Activated CD4-positive, alpha-beta memory T cell treated with anti-CD3 and anti-CD28 coated beads for 36 hours (primary cell): Measurements from ENCODE around the gene SOWAHA. TPM values are rescaled to one million over a fixed set of nuclear protein-coding genes. Genes with fewer than 3 reads are reported as not detected.
"Not testable (repeated sequence)": the region's sequence is repeated elsewhere in the genome, so short reads cannot be mapped to it uniquely, and the experiment has no call there.

Source experiments
- CTCF ChIA-PET: fragments of 350-600 bp; sonication (Branson Sonifier 250); formaldehyde crosslinking; loops from one replicate; lab custom pipeline; 2021; ENCODE audit warnings: antibody characterized with exemption, inconsistent platforms; lab: Charles Lee
- POLR2A ChIA-PET: fragments of 350-600 bp; sonication (Branson Sonifier 250); formaldehyde crosslinking; loops from one replicate; lab custom pipeline; 2021; ENCODE audit warnings: antibody characterized with exemption; lab: Charles Lee
- DNase-seq: peaks from one replicate; pipeline ENCODE4 v3.0.0-alpha.2; 2020
- H3K27ac Mint-ChIP-seq: one replicate; pipeline ENCODE4 v1.8.0; 2021; ENCODE audit warnings: mixed read lengths
- H3K27me3 Mint-ChIP-seq: one replicate; pipeline ENCODE4 v1.8.0; 2021; ENCODE audit warnings: mixed read lengths
- H3K36me3 Mint-ChIP-seq: one replicate; pipeline ENCODE4 v1.8.0; 2021; ENCODE audit warnings: mixed read lengths
- H3K4me1 Mint-ChIP-seq: one replicate; pipeline ENCODE4 v1.8.0; 2021; ENCODE audit warnings: low read depth, mixed read lengths
- H3K4me3 Mint-ChIP-seq: one replicate; pipeline ENCODE4 v1.8.0; 2021; ENCODE audit warnings: mild to moderate bottlenecking, mixed read lengths
- H3K9me3 Mint-ChIP-seq: one replicate; pipeline ENCODE4 v1.8.0; 2021; ENCODE audit warnings: mixed read lengths
- intact Hi-C: fragments of 100-400 bp; cut with micrococcal nuclease; formaldehyde crosslinking; loops from one replicate; pipeline ENCODE4 v1.15.1; 2023
- total RNA-seq, 2 experiments: library from RNA; stranded (reverse); gene quantifications; one replicate each; pipeline ENCODE4 v1.2.3, GENCODE V29; 2021

Gene SOWAHA
- total RNA-seq, 2 experiments from 2014 or later: not detected

DNA sequence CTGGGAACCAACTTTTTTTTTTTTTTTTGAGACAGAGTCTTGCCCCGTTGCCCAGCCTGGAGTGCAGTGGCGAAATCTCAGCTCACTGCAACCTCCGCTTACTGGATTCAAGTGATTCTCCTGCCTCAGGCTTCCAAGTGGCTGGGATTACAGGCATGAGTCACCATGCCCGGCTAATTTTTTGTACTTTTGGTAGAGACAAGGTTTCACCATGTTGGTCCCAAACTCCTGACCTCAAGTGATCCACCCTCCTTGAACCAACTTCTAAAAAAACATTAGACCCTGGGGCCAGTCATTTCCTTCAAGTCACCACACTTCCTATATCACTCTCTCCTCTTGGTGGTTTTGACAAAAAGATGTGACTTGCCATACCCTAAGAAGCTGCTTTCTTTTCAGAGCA, 28.2 kb downstream of the SOWAHA start:
- Mint-ChIP-seq H3K27me3 (no peaks in the 10 kb centered on the region), H3K27ac (peak overlapping the region; percentile 18), H3K9me3 (no peaks in the 10 kb centered on the region), H3K36me3 (no peaks in the 10 kb centered on the region), H3K4me3 (no peak overlapping the region), H3K4me1 (no peaks in the 10 kb centered on the region)
- ChIA-PET POLR2A (no interaction called here), CTCF (interaction anchor here (1.1 kb wide), 2 partner anchors 12 to 21 kb away, joined by 4 read pairs; no protein-coding TSS in a partner anchor)
- no peak for DNase-seq
- intact Hi-C loops: no loop called here

GRCh38 chr5:132848270-132848669, 35.2 kb downstream of the SOWAHA start:
- ChIA-PET POLR2A (no interaction called here), CTCF (interaction anchor here (0.7 kb wide), 1 partner anchor 188 kb away, joined by 3 read pairs; no protein-coding TSS in a partner anchor)
- H3K36me3 Mint-ChIP-seq: no peaks in the 10 kb centered on the region
- intact Hi-C loops: no loop called here
- H3K4me1 Mint-ChIP-seq: no peaks in the 10 kb centered on the region
- no peaks in the 10 kb centered on the region for H3K9me3 Mint-ChIP-seq
- no peak overlapping the region for H3K27ac Mint-ChIP-seq
- no peak overlapping the region for H3K4me3 Mint-ChIP-seq
- no peak for DNase-seq
- H3K27me3 Mint-ChIP-seq: no peaks in the 10 kb centered on the region

- no peak for DNase-seq
- Mint-ChIP-seq H3K27ac (no peak overlapping the region), H3K36me3 (no peaks in the 10 kb centered on the region), H3K27me3 (no peaks in the 10 kb centered on the region), H3K4me1 (peaks cover 1% of the 10 kb centered on the region), H3K9me3 (no peaks in the 10 kb centered on the region), H3K4me3 (no peak overlapping the region)
- ChIA-PET CTCF (no interaction called here), POLR2A (no interaction called here)
- intact Hi-C loops: no loop called here
These were observed 36.2 kb downstream of the SOWAHA start for GRCh38 chr5:132849347-132849746.

DNA sequence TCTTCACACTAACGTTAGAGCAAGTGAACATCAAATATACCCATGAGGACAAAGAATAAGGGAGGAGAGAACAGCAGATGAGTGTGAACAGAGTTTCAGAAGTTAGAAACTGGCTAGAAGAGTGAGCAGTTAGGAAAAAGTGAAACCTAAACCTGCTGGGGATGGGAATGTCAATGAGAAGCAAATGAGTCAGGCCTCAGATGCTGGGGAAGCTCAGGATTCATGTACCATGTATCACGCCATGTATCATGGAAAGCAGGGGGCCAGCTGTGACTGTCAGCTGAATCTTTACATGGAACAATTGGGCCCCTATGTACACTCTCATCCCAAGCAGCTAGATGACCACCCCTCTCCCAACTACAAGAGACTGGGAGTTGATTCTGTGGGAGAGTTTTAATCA, 37.0 kb downstream of the SOWAHA start:
- ChIA-PET POLR2A (no interaction called here), CTCF (interaction anchor here (0.9 kb wide), 2 partner anchors 21 to 30 kb away, joined by 3 read pairs; no protein-coding TSS in a partner anchor)
- H3K36me3 Mint-ChIP-seq: no peaks in the 10 kb centered on the region
- no peak overlapping the region for H3K4me3 Mint-ChIP-seq
- no peaks in the 10 kb centered on the region for H3K9me3 Mint-ChIP-seq
- intact Hi-C loops: no loop called here
- H3K27me3 Mint-ChIP-seq: no peaks in the 10 kb centered on the region
- no peak overlapping the region for H3K27ac Mint-ChIP-seq
- peaks cover 1% of the 10 kb centered on the region for H3K4me1 Mint-ChIP-seq
- DNase-seq: no peak

- H3K9me3 Mint-ChIP-seq: no peaks in the 10 kb centered on the region
- H3K27me3 Mint-ChIP-seq: peaks cover 2% of the 10 kb centered on the region
- POLR2A ChIA-PET: no interaction called here
- H3K4me1 Mint-ChIP-seq: peaks cover 1% of the 10 kb centered on the region
- H3K4me3 Mint-ChIP-seq: no peak overlapping the region
- no peak overlapping the region for H3K27ac Mint-ChIP-seq
- DNase-seq: no peak
- CTCF ChIA-PET: no interaction called here
- intact Hi-C loops: no loop called here
- no peaks in the 10 kb centered on the region for H3K36me3 Mint-ChIP-seq
These were observed 40.2 kb downstream of the SOWAHA start for GRCh38 chr5:132853323-132853722.

GRCh38 chr5:132853790-132854189, 40.7 kb downstream of the SOWAHA start:
- Mint-ChIP-seq H3K36me3 (no peaks in the 10 kb centered on the region), H3K4me3 (no peak overlapping the region), H3K27ac (no peak overlapping the region), H3K9me3 (no peaks in the 10 kb centered on the region), H3K27me3 (peaks cover 2% of the 10 kb centered on the region), H3K4me1 (peaks cover 1% of the 10 kb centered on the region)
- CTCF ChIA-PET: no interaction called here
- POLR2A ChIA-PET: no interaction called here
- intact Hi-C loops: no loop called here
- no peak for DNase-seq

GRCh38 chr5:132854301-132854700, 41.2 kb downstream of the SOWAHA start:
- H3K9me3 Mint-ChIP-seq: no peaks in the 10 kb centered on the region
- H3K27ac Mint-ChIP-seq: no peak overlapping the region
- CTCF ChIA-PET: interaction anchor here (0.6 kb wide), 1 partner anchor 798 kb away, joined by 3 read pairs; no protein-coding TSS in a partner anchor

DNA sequence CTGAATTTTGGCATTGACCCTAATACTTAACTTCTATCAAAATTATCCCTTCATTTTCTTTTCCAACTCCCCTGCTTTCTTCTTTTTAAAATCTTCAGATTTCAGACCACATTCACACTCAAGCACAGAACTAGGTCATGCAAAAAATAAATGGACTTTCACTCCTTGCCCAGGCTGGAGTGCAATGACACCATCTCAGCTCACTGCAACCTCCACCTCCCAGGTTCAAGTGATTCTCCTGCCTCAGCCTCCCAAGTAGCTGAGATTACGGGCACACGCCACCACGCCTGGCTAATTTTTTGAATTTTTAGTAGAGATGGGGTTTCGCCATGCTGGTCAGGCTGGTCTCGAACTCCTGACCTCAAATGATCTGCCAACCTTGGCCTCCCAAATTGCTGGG, 41.9 kb downstream of the SOWAHA start:
- POLR2A ChIA-PET: interaction anchor here (0.7 kb wide), 1 partner anchor 11 kb away, joined by 3 read pairs; the partner anchor contains the start of genes GDF9 and UQCRQ

More at GRCh38 chr5:132854301-132854700, 41.2 kb downstream of the SOWAHA start:
- H3K27me3 Mint-ChIP-seq: peaks cover 2% of the 10 kb centered on the region
- no peaks in the 10 kb centered on the region for H3K36me3 Mint-ChIP-seq
- POLR2A ChIA-PET: no interaction called here
- DNase-seq: no peak
- intact Hi-C loops: no loop called here
- peaks cover 1% of the 10 kb centered on the region for H3K4me1 Mint-ChIP-seq
- no peak overlapping the region for H3K4me3 Mint-ChIP-seq

DNA sequence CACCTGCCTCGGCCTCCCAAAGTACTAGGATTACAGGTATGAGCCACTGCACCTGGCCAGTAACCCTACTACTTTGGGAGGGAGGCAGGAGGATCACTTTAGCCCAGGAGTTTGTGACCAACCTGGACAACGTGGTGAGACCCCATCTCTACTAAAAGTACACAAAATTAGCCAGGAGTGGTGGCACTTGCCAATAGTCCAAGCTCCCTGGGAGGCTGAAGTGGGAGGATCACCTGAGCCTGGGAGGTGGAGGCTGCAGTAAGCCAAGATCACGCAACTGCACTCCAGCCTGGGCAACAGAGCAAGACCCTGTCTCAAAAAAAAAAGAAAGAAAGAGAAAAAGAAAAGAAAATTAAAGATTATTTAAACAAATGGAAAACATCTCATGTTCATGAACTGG, 42.9 kb downstream of the SOWAHA start:
- intact Hi-C loops: no loop called here
- Mint-ChIP-seq H3K27me3 (peaks cover 2% of the 10 kb centered on the region), H3K4me1 (peaks cover 4% of the 10 kb centered on the region), H3K9me3 (no peaks in the 10 kb centered on the region), H3K36me3 (no peaks in the 10 kb centered on the region), H3K4me3 (no peak overlapping the region), H3K27ac (no peak overlapping the region)
- POLR2A ChIA-PET: no interaction called here
- CTCF ChIA-PET: no interaction called here
- DNase-seq: no peak

More for the DNA sequence above, 41.9 kb downstream of the SOWAHA start:
- intact Hi-C loops, H3K36me3 Mint-ChIP-seq, H3K27ac Mint-ChIP-seq, H3K27me3 Mint-ChIP-seq, H3K4me3 Mint-ChIP-seq, DNase-seq, H3K9me3 Mint-ChIP-seq, H3K4me1 Mint-ChIP-seq, CTCF ChIA-PET: not testable (repeated sequence)

GRCh38 chr5:132859889-132860437, 46.9 kb downstream of the SOWAHA start:
- ChIA-PET POLR2A (no interaction called here), CTCF (interaction anchor here (0.9 to 1.3 kb wide), 2 partner anchors 12 to 24 kb away, joined by 3 read pairs; no protein-coding TSS in a partner anchor)
- intact Hi-C loops: no loop called here
- H3K4me1 Mint-ChIP-seq: peaks cover 2% of the 10 kb centered on the region
- H3K9me3 Mint-ChIP-seq: no peaks in the 10 kb centered on the region
- no peaks in the 10 kb centered on the region for H3K36me3 Mint-ChIP-seq
- peaks cover 2% of the 10 kb centered on the region for H3K27me3 Mint-ChIP-seq
- no peak overlapping the region for H3K4me3 Mint-ChIP-seq
- H3K27ac Mint-ChIP-seq: no peak overlapping the region
- DNase-seq: no peak

DNA sequence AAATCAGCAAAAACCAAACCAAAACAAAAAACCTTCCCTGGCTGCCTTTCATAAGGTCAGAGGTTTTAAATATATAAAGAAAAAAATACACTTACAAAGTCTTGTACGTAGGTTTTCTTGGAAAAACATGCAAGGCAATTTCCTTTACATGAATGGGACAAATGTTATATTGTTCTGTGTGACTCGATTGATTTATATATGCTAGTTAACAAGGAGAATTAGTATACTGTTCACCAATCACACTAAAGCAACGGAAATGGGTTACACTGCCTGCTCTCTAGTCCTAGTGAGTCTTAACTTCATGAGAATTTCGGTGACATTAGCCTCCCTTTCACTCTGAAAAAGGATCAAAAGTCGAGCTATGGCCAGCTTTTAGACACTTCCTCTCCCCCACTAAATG, 47.6 kb downstream of the SOWAHA start:
- Mint-ChIP-seq H3K4me3 (no peak overlapping the region), H3K36me3 (no peaks in the 10 kb centered on the region), H3K27me3 (no peaks in the 10 kb centered on the region), H3K4me1 (peaks cover 8% of the 10 kb centered on the region), H3K9me3 (no peaks in the 10 kb centered on the region), H3K27ac (no peak overlapping the region)
- no peak for DNase-seq
- CTCF ChIA-PET: interaction anchor here (0.7 to 1.3 kb wide), 2 partner anchors 23 to 567 kb away, joined by 3 read pairs; no protein-coding TSS in a partner anchor
- POLR2A ChIA-PET: no interaction called here
- intact Hi-C loops: no loop called here

DNA sequence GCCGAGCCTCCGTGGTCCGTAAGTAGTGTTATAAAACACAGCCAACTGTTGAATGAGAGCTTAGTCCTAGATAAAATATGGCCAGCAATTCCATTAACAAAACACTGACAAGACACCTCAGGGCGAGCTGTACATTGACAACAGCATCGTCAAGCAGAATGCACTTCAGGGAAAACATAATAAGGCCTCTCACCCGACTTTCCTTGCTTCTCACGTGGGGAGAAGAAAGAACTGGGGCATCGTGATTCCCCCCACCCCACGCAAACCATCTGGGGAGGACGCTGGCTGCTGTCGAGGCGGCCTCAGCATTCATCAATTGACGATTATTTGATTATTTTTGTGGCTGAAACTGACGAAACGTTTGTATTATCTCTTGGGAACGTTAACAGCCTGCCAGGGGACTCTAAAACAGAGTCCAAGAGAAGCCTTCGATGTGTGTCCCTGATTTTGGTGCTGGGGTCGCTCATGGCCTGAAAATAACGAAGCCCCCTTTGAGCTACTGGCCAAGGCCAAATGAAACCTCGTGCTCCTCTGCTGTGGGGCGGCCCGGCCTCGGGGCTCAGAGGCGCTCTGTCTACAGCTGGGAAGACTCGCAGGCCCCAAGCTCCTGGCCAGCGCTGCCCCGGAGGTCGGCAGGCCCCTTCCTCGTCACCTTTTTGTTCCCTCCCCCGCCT, 52.7 kb downstream of the SOWAHA start:
- Mint-ChIP-seq H3K36me3 (peaks cover 23% of the 10 kb centered on the region), H3K9me3 (no peaks in the 10 kb centered on the region), H3K27me3 (no peaks in the 10 kb centered on the region), H3K4me3 (peak overlapping the region; percentile 100), H3K4me1 (peaks cover 28% of the 10 kb centered on the region), H3K27ac (peak overlapping the region; percentile 99)
- ChIA-PET CTCF (interaction anchor here (2.1 kb wide), 1 partner anchor 17 kb away, joined by 11 read pairs; no protein-coding TSS in a partner anchor), POLR2A (interaction anchor here (0.6 to 2.1 kb wide), 4 partner anchors 11 to 97 kb away, joined by 3 to 8 read pairs (median 3); partner anchors contain the start of gene AFF4)
- intact Hi-C loops: loop anchor here (1.0 to 5.0 kb wide), 6 partner anchors 89 to 339 kb away; partner anchors contain the start of genes AFF4, HSPA4, KIF3A and SEPTIN8
- no peak for DNase-seq
